PC-9 (cell line): ENCODE measurements around the gene PCDH15.

Experiments
- CTCF ChIP-seq: fragments of 200-600 bp; sonication (generic); conservative IDR thresholded peaks from 2 replicates; pipeline ENCODE4 v1.6.1; 2017; ENCODE audit warnings: mixed run types, antibody characterized with exemption, mild to moderate bottlenecking, moderate library complexity
- EZH2 ChIP-seq: fragments of 200-600 bp; sonication (generic); IDR thresholded peaks from 2 replicates; pipeline ENCODE4 v1.8.0; 2017; ENCODE audit warnings: antibody characterized with exemption, low read depth

- no peak for TF ChIP-seq EZH2
- no peak for TF ChIP-seq CTCF
These were observed 36.4 kb upstream of the PCDH15 start for GRCh38 chr10:54837479-54837878.
